Measurements from ENCODE around the gene AKAP12. TPM values are rescaled to one million over a fixed set of nuclear protein-coding genes. Genes with fewer than 3 reads are reported as not detected.

AKAP12 gene
- total and polyA plus RNA-seq, 2 donors (not counting 1 experiment from before 2014, with no cell fraction given) = 0.04 to 0.22 TPM

DNA sequence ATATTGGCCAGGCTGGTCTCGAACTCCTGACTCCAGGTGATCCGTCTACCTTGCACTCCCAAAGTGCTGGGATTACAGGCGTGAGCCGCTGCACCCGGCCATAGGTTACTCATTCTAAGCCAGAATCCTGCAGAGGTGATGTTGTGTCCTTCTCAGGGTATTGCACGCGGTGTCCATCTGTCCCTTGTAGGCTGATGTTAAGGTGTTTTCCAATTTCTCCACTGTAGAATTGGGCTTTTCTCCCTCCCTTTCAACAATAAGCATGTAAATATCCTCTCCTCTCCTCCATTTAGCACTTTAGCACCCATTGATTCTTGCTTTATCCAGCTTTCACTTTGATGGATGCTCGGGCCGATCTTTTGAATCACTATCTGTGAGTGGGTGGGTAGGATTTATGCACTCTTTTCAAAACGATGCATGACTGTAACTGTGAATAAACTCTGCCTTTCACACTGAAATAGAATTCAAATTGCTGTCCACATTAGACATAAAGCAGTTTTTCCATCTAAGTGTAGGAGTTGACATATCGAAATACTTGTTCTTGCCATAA lies 99.0 kb downstream of the AKAP12 start:
- H3K27me3 Mint-ChIP-seq = peaks cover 24% of the 10 kb centered on the region
- no peak overlapping the region for H3K4me3 Mint-ChIP-seq
- Histone ChIP-seq H3K4me3 (ENCODE audit: control extremely low read depth in 1 of 5, extremely low read depth in 1 of 5, insufficient read depth in 1 of 5, low read depth in 2 of 5, low read length in 4 of 5) (no peak overlapping the region), H3K4me2 (replicated peaks; ENCODE audit: low read depth, low read length, poor library complexity, severe bottlenecking) (no peak overlapping the region), H3K27me3 (replicated peaks in 1 of 4; ENCODE audit: control extremely low read depth in 1 of 4, control insufficient read depth in 3 of 4, insufficient read depth in 4 of 4, low read length in 3 of 4) (no peaks in the 10 kb centered on the region), H3K4me1 (ENCODE audit: control insufficient read depth in 2 of 2, insufficient read depth in 2 of 2, low read length in 2 of 2) (no peaks in the 10 kb centered on the region), H3K9ac (ENCODE audit: low read length) (no peak overlapping the region), H3K9me3 (ENCODE audit: control extremely low read depth in 1 of 3, control insufficient read depth in 2 of 3, insufficient read depth in 1 of 3, low read length in 2 of 3) (peaks cover 0 to 5% (median 4%) of the 10 kb centered on the region in 3 donors), H3K27ac (ENCODE audit: low read length in 2 of 2) (no peak overlapping the region), H4K20me1 (ENCODE audit: control insufficient read depth, insufficient read depth, low read length, poor library complexity, severe bottlenecking) (no peaks in the 10 kb centered on the region), H3K79me2 (ENCODE audit: control insufficient read depth, insufficient read depth, low read length) (no peaks in the 10 kb centered on the region), H3K36me3 (replicated peaks in 1 of 2; ENCODE audit: control extremely low read depth in 1 of 2, control insufficient read depth in 1 of 2, extremely low read depth in 1 of 2, insufficient read depth in 2 of 2, low read length in 1 of 2) (no peaks in the 10 kb centered on the region), H2AFZ (ENCODE audit: insufficient read depth, low read depth, low read length, poor library complexity, severe bottlenecking) (no peak overlapping the region)
- DNase-seq (no peak), ATAC-seq (ENCODE audit: low read depth) (no peak)
- CTCF ChIA-PET = interaction anchor here (1.2 to 2.3 kb wide), 2 partner anchors 14 to 447 kb away, joined by 5 to 7 read pairs; no protein-coding TSS in a partner anchor
- no peak for TF ChIP-seq EZH2 (IDR thresholded peaks at IDR 0.05; ENCODE audit: borderline replicate concordance, insufficient read depth, low read depth, low read length, poor library complexity, severe bottlenecking)
- TF ChIP-seq, protein P1, sequence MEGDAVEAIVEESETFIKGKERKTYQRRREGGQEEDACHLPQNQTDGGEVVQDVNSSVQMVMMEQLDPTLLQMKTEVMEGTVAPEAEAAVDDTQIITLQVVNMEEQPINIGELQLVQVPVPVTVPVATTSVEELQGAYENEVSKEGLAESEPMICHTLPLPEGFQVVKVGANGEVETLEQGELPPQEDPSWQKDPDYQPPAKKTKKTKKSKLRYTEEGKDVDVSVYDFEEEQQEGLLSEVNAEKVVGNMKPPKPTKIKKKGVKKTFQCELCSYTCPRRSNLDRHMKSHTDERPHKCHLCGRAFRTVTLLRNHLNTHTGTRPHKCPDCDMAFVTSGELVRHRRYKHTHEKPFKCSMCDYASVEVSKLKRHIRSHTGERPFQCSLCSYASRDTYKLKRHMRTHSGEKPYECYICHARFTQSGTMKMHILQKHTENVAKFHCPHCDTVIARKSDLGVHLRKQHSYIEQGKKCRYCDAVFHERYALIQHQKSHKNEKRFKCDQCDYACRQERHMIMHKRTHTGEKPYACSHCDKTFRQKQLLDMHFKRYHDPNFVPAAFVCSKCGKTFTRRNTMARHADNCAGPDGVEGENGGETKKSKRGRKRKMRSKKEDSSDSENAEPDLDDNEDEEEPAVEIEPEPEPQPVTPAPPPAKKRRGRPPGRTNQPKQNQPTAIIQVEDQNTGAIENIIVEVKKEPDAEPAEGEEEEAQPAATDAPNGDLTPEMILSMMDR (IDR thresholded peaks at IDR 0.05) = no peak
- intact Hi-C loops (cut with micrococcal nuclease) = no loop called here
- POLR2A ChIA-PET = no interaction called here
- 98% methylated on average over 5 of the region's 11 CpGs for WGBS (ENCODE audit: insufficient coverage)
- H3K4me1 Mint-ChIP-seq = peaks cover 3% of the 10 kb centered on the region
- no peak overlapping the region for H3K27ac Mint-ChIP-seq
- H3K9me3 Mint-ChIP-seq (ENCODE audit: insufficient read depth) = peaks cover 2% of the 10 kb centered on the region

- Histone ChIP-seq H3K4me2 (replicated peaks; ENCODE audit: low read depth, low read length, poor library complexity, severe bottlenecking) (no peak overlapping the region), H3K9me3 (ENCODE audit: control extremely low read depth in 1 of 3, control insufficient read depth in 2 of 3, insufficient read depth in 1 of 3, low read length in 2 of 3) (peaks cover 0 to 5% (median 4%) of the 10 kb centered on the region in 3 donors), H3K27ac (ENCODE audit: low read length in 2 of 2) (no peak overlapping the region), H3K27me3 (replicated peaks in 1 of 4; ENCODE audit: control extremely low read depth in 1 of 4, control insufficient read depth in 3 of 4, insufficient read depth in 4 of 4, low read length in 3 of 4) (no peaks in the 10 kb centered on the region), H3K36me3 (replicated peaks in 1 of 2; ENCODE audit: control extremely low read depth in 1 of 2, control insufficient read depth in 1 of 2, extremely low read depth in 1 of 2, insufficient read depth in 2 of 2, low read length in 1 of 2) (no peaks in the 10 kb centered on the region), H3K4me3 (ENCODE audit: control extremely low read depth in 1 of 5, extremely low read depth in 1 of 5, insufficient read depth in 1 of 5, low read depth in 2 of 5, low read length in 4 of 5) (no peak overlapping the region), H3K79me2 (ENCODE audit: control insufficient read depth, insufficient read depth, low read length) (no peaks in the 10 kb centered on the region), H3K9ac (ENCODE audit: low read length) (no peak overlapping the region), H4K20me1 (ENCODE audit: control insufficient read depth, insufficient read depth, low read length, poor library complexity, severe bottlenecking) (no peaks in the 10 kb centered on the region), H2AFZ (ENCODE audit: insufficient read depth, low read depth, low read length, poor library complexity, severe bottlenecking) (no peak overlapping the region), H3K4me1 (ENCODE audit: control insufficient read depth in 2 of 2, insufficient read depth in 2 of 2, low read length in 2 of 2) (no peaks in the 10 kb centered on the region)
- ChIA-PET CTCF (no interaction called here), POLR2A (no interaction called here)
- no peak overlapping the region for H3K4me3 Mint-ChIP-seq
- H3K4me1 Mint-ChIP-seq = peaks cover 3% of the 10 kb centered on the region
- TF ChIP-seq, protein P1 (IDR thresholded peaks at IDR 0.05) = no peak
- TF ChIP-seq EZH2 (IDR thresholded peaks at IDR 0.05; ENCODE audit: borderline replicate concordance, insufficient read depth, low read depth, low read length, poor library complexity, severe bottlenecking) = no peak
- 95% methylated on average over 3 of the region's 4 CpGs for WGBS (ENCODE audit: insufficient coverage)
- no peak for DNase-seq
- H3K27ac Mint-ChIP-seq = no peak overlapping the region
- intact Hi-C loops (cut with micrococcal nuclease) = no loop called here
- peaks cover 2% of the 10 kb centered on the region for H3K9me3 Mint-ChIP-seq (ENCODE audit: insufficient read depth)
- peaks cover 20% of the 10 kb centered on the region for H3K27me3 Mint-ChIP-seq
- no peak for ATAC-seq (ENCODE audit: low read depth)
These were observed 99.6 kb downstream of the AKAP12 start for GRCh38 chr6:151339369-151339768.

Measured in B cell (primary cell).